GM10266 (cell line): ENCODE measurements around the gene REN.
A peak's percentile ranks its signal among the peaks of the same experiment; 100 is the strongest.

Experiments
- DNase-seq: peaks from one replicate; pipeline ENCODE4 v3.0.0; 2012; ENCODE audit errors: extremely low spot score
- CTCF ChIP-seq: IDR thresholded peaks from 2 replicates; pipeline ENCODE4 v1.5.1; 2012; ENCODE audit warnings: mild to moderate bottlenecking, low read depth; ENCODE audit not compliant: control insufficient read depth, insufficient read depth; ENCODE audit errors: missing control alignments

REN gene

GRCh38 chr1:204166219-204166618 lies at the start of gene REN:
REN (minus strand) TSS chr1:204166337; CDS start chr1:204166293, 44 bp downstream.
- TF ChIP-seq CTCF = no peak

GRCh38 chr1:204213668-204214662 lies 47.8 kb upstream of the REN start, which contains the start of gene GOLT1A:
GOLT1A (minus strand) TSS chr1:204213988; CDS start chr1:204213906, 82 bp downstream.
- TF ChIP-seq CTCF = peak; percentile 34
- no peak for DNase-seq

More at GRCh38 chr1:204166219-204166618, at the start of gene REN:
- DNase-seq = no peak

- DNase-seq = no peak
- TF ChIP-seq CTCF = no peak
Measured at GRCh38 chr1:204212715-204213114, 46.6 kb upstream of the REN start.

- TF ChIP-seq CTCF = no peak
- DNase-seq = no peak
Measured at GRCh38 chr1:204211046-204211445, 44.9 kb upstream of the REN start.

GRCh38 chr1:204207136-204207616 lies 41.0 kb upstream of the REN start:
- peak; percentile 93 for TF ChIP-seq CTCF
- DNase-seq = peak; percentile 84

GRCh38 chr1:204206121-204206520 lies 40.0 kb upstream of the REN start:
- TF ChIP-seq CTCF = no peak
- no peak for DNase-seq

GRCh38 chr1:204205486-204205885 lies 39.3 kb upstream of the REN start:
- no peak for TF ChIP-seq CTCF

More at GRCh38 chr1:204205486-204205885, 39.3 kb upstream of the REN start:
- no peak for DNase-seq
